Measurements from ENCODE around the gene PPP1R15A. TPM values are rescaled to one million over a fixed set of nuclear protein-coding genes. Genes with fewer than 3 reads are reported as not detected.
A peak's percentile ranks its signal among the peaks of the same experiment; 100 is the strongest.

Gene PPP1R15A
- total RNA-seq, 1 experiment from 2014 or later, result 17.0 TPM

- TF ChIP-seq ZNF532 (CRISPR knock-in tag; IDR thresholded peaks at IDR 0.05; ENCODE audit: borderline replicate concordance) (peak; percentile 97), ATF1 (CRISPR knock-in tag; IDR thresholded peaks at IDR 0.05) (no peak), ZNF512 (CRISPR knock-in tag; IDR thresholded peaks at IDR 0.05; ENCODE audit: borderline replicate concordance) (no peak), ZNF281 (CRISPR knock-in tag; IDR thresholded peaks at IDR 0.05) (no peak), NR1H2 (CRISPR knock-in tag; IDR thresholded peaks at IDR 0.05) (no peak), JUN (CRISPR knock-in tag; IDR thresholded peaks at IDR 0.05) (no peak), MYBL2 (CRISPR knock-in tag; IDR thresholded peaks at IDR 0.05) (no peak), MAX (CRISPR knock-in tag; IDR thresholded peaks at IDR 0.05) (no peak), USF1 (CRISPR knock-in tag; IDR thresholded peaks at IDR 0.05) (no peak), FOXJ3 (CRISPR knock-in tag; IDR thresholded peaks at IDR 0.05; ENCODE audit: borderline replicate concordance) (no peak), ATF6 (CRISPR knock-in tag; IDR thresholded peaks at IDR 0.05) (no peak), ETV6 (CRISPR knock-in tag; IDR thresholded peaks at IDR 0.05) (no peak), ZNF219 (CRISPR knock-in tag; IDR thresholded peaks at IDR 0.05; ENCODE audit: borderline replicate concordance) (no peak), KAT7 (CRISPR knock-in tag; IDR thresholded peaks at IDR 0.05; ENCODE audit: borderline replicate concordance) (no peak), PREB (CRISPR knock-in tag; IDR thresholded peaks at IDR 0.05; ENCODE audit: borderline replicate concordance) (no peak), NFATC4 (CRISPR knock-in tag; IDR thresholded peaks at IDR 0.05) (peak; percentile 89), TP53 (CRISPR knock-in tag; IDR thresholded peaks at IDR 0.05) (no peak), ERG (CRISPR knock-in tag; IDR thresholded peaks at IDR 0.05) (peak; percentile 96), RELA (CRISPR knock-in tag; IDR thresholded peaks at IDR 0.05; ENCODE audit: borderline replicate concordance) (no peak), USF2 (CRISPR knock-in tag; IDR thresholded peaks at IDR 0.05) (no peak), JAZF1 (CRISPR knock-in tag; IDR thresholded peaks at IDR 0.05) (no peak), ZNF396 (CRISPR knock-in tag; IDR thresholded peaks at IDR 0.05; ENCODE audit: borderline replicate concordance) (peak; percentile 99)
Observed at GRCh38 chr19:48881741-48882657, 9.8 kb downstream of the PPP1R15A start (continued).
